Testis (tissue), 2 donors: Measurements from ENCODE around the gene CELSR1.

Source experiments
- CTCF ChIP-seq, 3 experiments: fragments of 450-650 bp in 2 of 3; fragments of 200-600 bp in 1 of 3; sonication (generic) in 1 of 3; IDR thresholded peaks; one replicate each; pipeline ENCODE4 v1.5.1; 2016 to 2019; ENCODE audit warnings: antibody characterized with exemption in 3 of 3, mild to moderate bottlenecking in 2 of 3, moderate library complexity in 1 of 3
- POLR2A ChIP-seq: fragments of 450-650 bp; IDR thresholded peaks from one replicate; pipeline ENCODE4 v1.6.1; 2017; ENCODE audit warnings: antibody characterized with exemption, mild to moderate bottlenecking, moderate library complexity

- no peak for TF ChIP-seq POLR2A
- no peak for TF ChIP-seq CTCF (IDR thresholded peaks at IDR 0.05)
These were observed 120.9 kb downstream of the CELSR1 start for GRCh38 chr22:46416520-46416871.
